A549 (cell line): ENCODE results near the gene ADGRG6.

Experiments
- CEBPB ChIP-seq, 2 experiments: fragments of >200 bp in 1 of 2; sonication (Bioruptor Twin) in 1 of 2; formaldehyde crosslinking in 1 of 2; IDR thresholded peaks; 2 replicates each; pipeline ENCODE4 v1.6.1; 2012 to 2016
- JUN ChIP-seq, 2 experiments: fragments of >200 bp; sonication (Bioruptor Twin); formaldehyde crosslinking; IDR thresholded peaks; 2 replicates in 1 of 2; 3 replicates in 1 of 2; pipeline ENCODE4 v1.6.1; 2016 to 2017
- TF ChIP-seq, protein P1 (sequence below): fragments of >200 bp; sonication (Bioruptor Twin); formaldehyde crosslinking; IDR thresholded peaks from 3 replicates; pipeline ENCODE4 v1.5.1; 2016
- TF ChIP-seq, protein P2 (sequence below): IDR thresholded peaks from 2 replicates; pipeline ENCODE4 v1.6.1; 2012
- TF ChIP-seq, protein P3 (sequence below): fragments of 450-650 bp; IDR thresholded peaks from 2 replicates; pipeline ENCODE4 v1.6.1; 2014; ENCODE audit warnings: antibody characterized with exemption

DNA sequence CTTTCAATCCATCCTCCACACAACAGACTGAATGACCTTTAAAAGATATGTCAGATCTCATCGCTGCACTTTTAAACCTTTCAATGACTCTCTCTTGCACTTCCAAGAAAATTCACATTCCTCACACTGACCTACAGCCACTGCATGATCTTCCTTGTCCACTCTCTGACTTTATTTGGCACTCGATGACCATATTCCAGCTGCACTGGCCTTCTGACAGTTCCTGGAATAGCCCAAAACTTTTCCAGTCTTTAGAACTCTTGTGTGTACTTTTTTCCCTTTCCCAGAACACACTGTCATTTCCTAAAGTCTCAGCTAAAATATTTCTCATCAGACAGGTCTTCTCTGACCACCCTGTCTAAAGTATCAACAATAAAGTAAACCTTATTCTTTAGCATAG, 174.6 kb downstream of the ADGRG6 start:
- TF ChIP-seq, protein P1, sequence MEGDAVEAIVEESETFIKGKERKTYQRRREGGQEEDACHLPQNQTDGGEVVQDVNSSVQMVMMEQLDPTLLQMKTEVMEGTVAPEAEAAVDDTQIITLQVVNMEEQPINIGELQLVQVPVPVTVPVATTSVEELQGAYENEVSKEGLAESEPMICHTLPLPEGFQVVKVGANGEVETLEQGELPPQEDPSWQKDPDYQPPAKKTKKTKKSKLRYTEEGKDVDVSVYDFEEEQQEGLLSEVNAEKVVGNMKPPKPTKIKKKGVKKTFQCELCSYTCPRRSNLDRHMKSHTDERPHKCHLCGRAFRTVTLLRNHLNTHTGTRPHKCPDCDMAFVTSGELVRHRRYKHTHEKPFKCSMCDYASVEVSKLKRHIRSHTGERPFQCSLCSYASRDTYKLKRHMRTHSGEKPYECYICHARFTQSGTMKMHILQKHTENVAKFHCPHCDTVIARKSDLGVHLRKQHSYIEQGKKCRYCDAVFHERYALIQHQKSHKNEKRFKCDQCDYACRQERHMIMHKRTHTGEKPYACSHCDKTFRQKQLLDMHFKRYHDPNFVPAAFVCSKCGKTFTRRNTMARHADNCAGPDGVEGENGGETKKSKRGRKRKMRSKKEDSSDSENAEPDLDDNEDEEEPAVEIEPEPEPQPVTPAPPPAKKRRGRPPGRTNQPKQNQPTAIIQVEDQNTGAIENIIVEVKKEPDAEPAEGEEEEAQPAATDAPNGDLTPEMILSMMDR, result no peak
- TF ChIP-seq, protein P2, sequence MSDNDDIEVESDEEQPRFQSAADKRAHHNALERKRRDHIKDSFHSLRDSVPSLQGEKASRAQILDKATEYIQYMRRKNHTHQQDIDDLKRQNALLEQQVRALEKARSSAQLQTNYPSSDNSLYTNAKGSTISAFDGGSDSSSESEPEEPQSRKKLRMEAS, result no peak
- TF ChIP-seq, protein P3, sequence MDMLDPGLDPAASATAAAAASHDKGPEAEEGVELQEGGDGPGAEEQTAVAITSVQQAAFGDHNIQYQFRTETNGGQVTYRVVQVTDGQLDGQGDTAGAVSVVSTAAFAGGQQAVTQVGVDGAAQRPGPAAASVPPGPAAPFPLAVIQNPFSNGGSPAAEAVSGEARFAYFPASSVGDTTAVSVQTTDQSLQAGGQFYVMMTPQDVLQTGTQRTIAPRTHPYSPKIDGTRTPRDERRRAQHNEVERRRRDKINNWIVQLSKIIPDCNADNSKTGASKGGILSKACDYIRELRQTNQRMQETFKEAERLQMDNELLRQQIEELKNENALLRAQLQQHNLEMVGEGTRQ, result no peak
- TF ChIP-seq CEBPB (IDR thresholded peaks at IDR 0.05) (no peak), JUN (IDR thresholded peaks at IDR 0.05) (no peak)
